Cardiac fibroblast (primary cell): Measurements from ENCODE around the gene GPR78.

ENCODE experiments used
- DNase-seq, 2 donors: peaks; one replicate each; pipeline versions ENCODE4 v3.0.0 to v3.0.0-alpha.2; 2010; ENCODE audit warnings: low read depth in 2 of 2
- H3K4me3 ChIP-seq, 2 donors: replicated peaks in 1 of 2; 1 replicate in 1 of 2; 2 replicates in 1 of 2; pipeline ENCODE4 v1.5.1; 2011; ENCODE audit warnings: low read depth in 2 of 2, low read length in 2 of 2, mild to moderate bottlenecking in 2 of 2, moderate library complexity in 1 of 2
- CTCF ChIP-seq: IDR thresholded peaks from one replicate; pipeline ENCODE4 v1.5.1; 2011; ENCODE audit warnings: low read depth, mild to moderate bottlenecking, low read length, inconsistent platforms

Gene GPR78

DNA sequence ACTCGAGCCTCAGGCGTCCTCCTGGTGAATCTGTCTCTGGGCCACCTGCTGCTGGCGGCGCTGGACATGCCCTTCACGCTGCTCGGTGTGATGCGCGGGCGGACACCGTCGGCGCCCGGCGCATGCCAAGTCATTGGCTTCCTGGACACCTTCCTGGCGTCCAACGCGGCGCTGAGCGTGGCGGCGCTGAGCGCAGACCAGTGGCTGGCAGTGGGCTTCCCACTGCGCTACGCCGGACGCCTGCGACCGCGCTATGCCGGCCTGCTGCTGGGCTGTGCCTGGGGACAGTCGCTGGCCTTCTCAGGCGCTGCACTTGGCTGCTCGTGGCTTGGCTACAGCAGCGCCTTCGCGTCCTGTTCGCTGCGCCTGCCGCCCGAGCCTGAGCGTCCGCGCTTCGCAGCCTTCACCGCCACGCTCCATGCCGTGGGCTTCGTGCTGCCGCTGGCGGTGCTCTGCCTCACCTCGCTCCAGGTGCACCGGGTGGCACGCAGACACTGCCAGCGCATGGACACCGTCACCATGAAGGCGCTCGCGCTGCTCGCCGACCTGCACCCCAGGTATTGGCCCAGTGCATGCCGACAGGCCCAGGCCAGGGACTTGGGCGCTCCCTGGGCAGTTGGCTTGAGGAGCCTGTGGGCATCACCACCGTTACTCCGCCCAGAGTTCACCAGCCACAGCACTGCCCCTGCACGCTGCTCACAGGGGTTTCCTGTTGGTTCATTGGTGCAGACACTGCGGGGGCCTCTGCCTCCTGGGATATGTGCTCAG, 1.1 kb downstream of the GPR78 start:
- DNase-seq: no peak

DNA sequence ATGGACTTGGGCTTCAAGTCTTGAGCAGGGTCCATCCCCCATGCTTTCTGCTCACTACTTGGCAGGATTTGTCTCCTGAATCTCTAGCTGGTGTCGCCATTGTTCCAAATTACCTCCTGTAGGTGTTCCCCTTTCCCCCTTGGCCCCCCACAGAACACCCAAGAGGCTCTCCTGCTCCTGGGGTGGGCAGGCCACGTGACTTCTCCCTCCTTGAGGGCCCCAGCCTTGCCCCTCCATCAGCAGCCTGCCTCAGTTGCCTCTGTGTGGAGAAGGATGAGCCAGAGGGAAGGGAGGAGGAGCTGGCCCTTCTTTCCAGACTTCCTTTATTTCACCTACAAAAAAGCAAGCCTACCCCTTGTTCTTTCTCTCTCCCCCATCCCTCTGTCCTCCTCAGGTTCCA, 1.8 kb downstream of the GPR78 start:
- no peak for TF ChIP-seq CTCF
- H3K4me3 ChIP-seq: no peak overlapping the region
- DNase-seq: no peak

More for the DNA sequence above, 1.1 kb downstream of the GPR78 start:
- TF ChIP-seq CTCF: no peak
- H3K4me3 ChIP-seq: no peak overlapping the region

DNA sequence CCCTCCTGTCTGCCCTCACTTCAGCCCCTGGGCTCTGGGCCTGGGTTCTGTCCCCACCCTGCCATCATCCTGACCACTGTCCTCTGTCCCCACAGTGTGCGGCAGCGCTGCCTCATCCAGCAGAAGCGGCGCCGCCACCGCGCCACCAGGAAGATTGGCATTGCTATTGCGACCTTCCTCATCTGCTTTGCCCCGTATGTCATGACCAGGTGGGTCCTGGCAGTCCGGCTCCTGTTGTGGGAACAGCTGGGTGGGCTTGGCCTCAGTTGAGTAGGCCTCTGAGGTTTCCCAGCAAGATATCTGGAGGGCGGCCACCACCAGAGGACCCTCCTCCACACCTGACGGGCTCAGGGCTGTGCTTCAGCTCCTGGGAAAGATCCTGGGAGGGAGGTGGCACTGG, 2.2 kb downstream of the GPR78 start:
- H3K4me3 ChIP-seq: no peak overlapping the region
- no peak for DNase-seq
- no peak for TF ChIP-seq CTCF

- no peak for DNase-seq
- H3K4me3 ChIP-seq: no peak overlapping the region
- no peak for TF ChIP-seq CTCF
Observed at GRCh38 chr4:8582941-8583654, 2.9 kb downstream of the GPR78 start.

DNA sequence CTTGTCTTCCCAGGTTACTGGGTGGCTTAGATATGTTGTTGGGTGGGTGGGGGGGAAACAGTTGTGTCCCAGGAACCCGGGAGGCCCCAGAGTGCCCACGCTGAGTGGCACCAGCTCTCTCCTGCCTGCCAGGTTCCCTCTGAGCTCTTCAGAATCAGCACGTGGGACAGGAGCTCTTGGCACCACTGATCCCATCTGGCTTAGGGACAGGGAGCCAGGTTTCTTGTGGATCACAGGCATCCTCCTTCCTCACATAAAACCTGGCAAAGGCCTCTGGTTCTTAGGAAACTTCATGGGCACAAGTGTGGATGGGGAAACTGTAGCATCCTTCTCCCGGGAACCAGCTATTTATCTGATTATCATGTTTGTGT, 3.4 kb downstream of the GPR78 start:
- DNase-seq: no peak
- H3K4me3 ChIP-seq: no peak overlapping the region
- TF ChIP-seq CTCF: no peak

- no peak for TF ChIP-seq CTCF
- no peak overlapping the region for H3K4me3 ChIP-seq
- DNase-seq: no peak
Observed at GRCh38 chr4:8585186-8585585, 5.0 kb downstream of the GPR78 start.
